K562 (cell line): ENCODE data around the gene AMH. TPM values are rescaled to one million over a fixed set of nuclear protein-coding genes. Genes with fewer than 3 reads are reported as not detected.
A peak's percentile ranks its signal among the peaks of the same experiment; 100 is the strongest.

ENCODE experiments used
- CBFA2T2 ChIP-seq: fragments of 450-650 bp; conservative IDR thresholded peaks from 2 replicates; pipeline ENCODE4 v1.6.1; 2017; ENCODE audit warnings: mild to moderate bottlenecking
- DNMT1 ChIP-seq: fragments of 450-650 bp; IDR thresholded peaks from 2 replicates; pipeline ENCODE4 v1.6.1; 2016; ENCODE audit warnings: antibody characterized with exemption, mild to moderate bottlenecking
- MYC ChIP-seq, 2 experiments: fragments of 250-450 bp in 1 of 2; sonication (Bioruptor Pico) in 1 of 2; IDR thresholded peaks; 2 replicates each; pipeline versions ENCODE4 v1.5.1 to v1.6.1; 2012 to 2021; ENCODE audit warnings: low read depth in 2 of 2, borderline replicate concordance in 1 of 2, improper control_type of control experiment in 1 of 2, low read length in 1 of 2, mild to moderate bottlenecking in 1 of 2, moderate library complexity in 1 of 2
- NFRKB ChIP-seq: fragments of 450-650 bp; IDR thresholded peaks from 2 replicates; pipeline ENCODE4 v1.6.1; 2016; ENCODE audit warnings: low read depth
- NR4A1 ChIP-seq, 2 experiments: fragments of 250-450 bp in 1 of 2; fragments of 450-650 bp in 1 of 2; sonication (Bioruptor Pico) in 1 of 2; IDR thresholded peaks; 2 replicates each; pipeline versions ENCODE4 v1.4.0 to v1.6.1; 2016 to 2020; ENCODE audit warnings: mild to moderate bottlenecking in 2 of 2, missing compliant biosample characterization in 1 of 2, missing genetic modification characterization in 1 of 2, moderate library complexity in 1 of 2
- PHF8 ChIP-seq: fragments of 200-600 bp; sonication (generic); IDR thresholded peaks from 2 replicates; pipeline ENCODE4 v1.6.1; 2012; ENCODE audit warnings: mixed run types, mild to moderate bottlenecking, inconsistent platforms, low read length, moderate library complexity, borderline replicate concordance
- RCOR1 ChIP-seq, 2 experiments: IDR thresholded peaks; 2 replicates each; pipeline ENCODE4 v1.6.1; 2012; ENCODE audit warnings: low read depth in 2 of 2, low read length in 2 of 2, borderline replicate concordance in 1 of 2, improper control_type of control experiment in 1 of 2
- TAF9B ChIP-seq: fragments of 450-650 bp; IDR thresholded peaks from 2 replicates; pipeline ENCODE4 v1.6.1; 2018; ENCODE audit warnings: mild to moderate bottlenecking; ENCODE audit not compliant: partially characterized antibody
- YY1 ChIP-seq, 3 experiments: IDR thresholded peaks; 2 replicates each; pipeline ENCODE4 v1.6.1; 2011; ENCODE audit warnings: low read length in 2 of 3, mild to moderate bottlenecking in 2 of 3, moderate library complexity in 2 of 3, borderline replicate concordance in 1 of 3, control low read depth in 1 of 3, low read depth in 1 of 3; ENCODE audit not compliant: insufficient read depth in 3 of 3, insufficient replicate concordance in 2 of 3, control insufficient read depth in 1 of 3, insufficient read length in 1 of 3; ENCODE audit errors: extremely low read depth in 1 of 3
- polyA plus RNA-seq, 8 experiments: library from polyadenylated mRNA; depleted of rRNA in 4 of 8; stranded (reverse) in 5 of 8; unstranded in 3 of 8; fragments of >200 nt; fragmentation: Nextera tagmentation in 2 of 8; fragmentation: Illumina TruSeq in 1 of 8; extraction: Ambion mirVana in 2 of 8; extraction: Trizol in 1 of 8; gene quantifications; 2 replicates each; pipeline versions ENCODE4 v1.2.1 to v1.2.3, GENCODE V29; 2011 to 2014; ENCODE audit warnings: inconsistent platforms in 1 of 8, missing spikeins in 1 of 8
- total RNA-seq, 7 experiments: library from RNA; depleted of rRNA in 6 of 7; stranded (reverse); fragments of >200 nt in 6 of 7; fragmentation: Illumina TruSeq in 2 of 7; extraction: Trizol in 2 of 7; gene quantifications; 2 replicates each; pipeline versions ENCODE4 v1.2.1 to v1.2.3, GENCODE V29; 2011 to 2021; ENCODE audit warnings: low replicate concordance in 1 of 7
- TF ChIP-seq, protein P1 (sequence below): sonication (generic); formaldehyde crosslinking; IDR thresholded peaks from 2 replicates; pipeline ENCODE4 v1.8.1; 2023; ENCODE audit warnings: mild to moderate bottlenecking, missing genetic modification reagents
- TF ChIP-seq, protein P2 (sequence below): sonication (generic); formaldehyde crosslinking; IDR thresholded peaks from 2 replicates; pipeline ENCODE4 v1.9.0; 2022; ENCODE audit warnings: mild to moderate bottlenecking, missing genetic modification reagents

Gene AMH
- total and polyA plus RNA-seq, 9 of the 15 experiments (the other 6 are each of a cell fraction or from before 2014, with no cell fraction given), result 0.29 to 27.4 (median 2.6) TPM; not detected in 2

DNA sequence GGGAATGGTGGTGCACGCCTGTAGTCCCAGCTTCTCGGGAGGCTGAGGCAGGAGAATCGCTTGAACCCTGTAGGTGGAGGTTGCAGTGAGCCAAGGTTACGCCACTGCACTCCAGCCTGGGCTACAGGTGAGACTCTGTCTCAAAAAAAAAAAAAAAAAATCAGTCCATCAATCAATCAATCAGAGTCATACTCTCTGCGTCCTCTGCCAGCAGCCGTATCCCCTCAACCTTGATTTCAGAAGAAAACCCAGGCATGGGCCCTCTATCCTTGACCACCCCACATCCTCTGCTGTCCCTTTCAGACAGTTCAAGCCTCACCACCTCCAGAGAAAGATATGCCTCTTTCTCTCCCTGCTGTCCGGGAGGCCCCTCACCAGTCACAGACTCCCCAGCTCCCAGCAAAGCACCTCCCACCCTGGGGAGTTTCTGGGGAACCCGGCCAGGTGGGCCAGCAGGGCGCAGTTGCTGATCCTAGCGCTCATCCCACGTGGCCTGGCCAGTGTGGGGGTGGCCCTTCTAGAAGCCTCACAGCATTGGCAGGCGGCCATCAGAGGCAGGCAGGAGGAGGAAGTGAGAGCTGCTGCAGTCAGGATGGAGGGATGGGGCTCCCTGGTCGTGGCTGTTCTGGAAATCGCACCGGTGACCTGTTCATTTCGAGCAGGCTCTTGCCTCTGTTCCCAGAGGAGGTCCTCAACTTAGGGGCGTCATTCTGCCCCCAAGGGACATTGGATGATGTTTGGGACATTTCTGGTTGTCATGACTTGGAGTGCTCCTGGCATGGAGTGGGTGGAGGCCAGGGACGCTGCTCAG, 17.3 kb downstream of the AMH start (continued):
- TF ChIP-seq NFRKB (0 out of 2 replicates have a peak, but pooled peaks have one; percentile 42), TAF9B (no peak), YY1 (IDR thresholded peaks at IDR 0.05; ENCODE audit: borderline replicate concordance in 1 of 3, control insufficient read depth in 1 of 3, extremely low read depth in 1 of 3, insufficient read depth in 3 of 3, insufficient read length in 1 of 3, insufficient replicate concordance in 2 of 3, low read depth in 1 of 3, low read length in 2 of 3) (peak in 2 of 3 experiments; percentile 42 to 80), PHF8 (peak; percentile 28; the same call in 1 of the 2 replicates), CBFA2T2 (peak; percentile 46; the same call in 1 of the 2 replicates), RCOR1 (IDR thresholded peaks at IDR 0.05; ENCODE audit: borderline replicate concordance in 1 of 2, low read depth in 2 of 2, low read length in 2 of 2) (peak in 1 of 2 experiments; percentile 81; a peak in 2 of 4 replicates), MYC (IDR thresholded peaks at IDR 0.05; ENCODE audit: low read depth, low read length) (peak; percentile 97), MYC (CRISPR knock-in tag; IDR thresholded peaks at IDR 0.05; ENCODE audit: borderline replicate concordance, low read depth) (peak; percentile 79; the same call in 1 of the 2 replicates), NR4A1 (CRISPR knock-in tag; IDR thresholded peaks at IDR 0.05) (no peak), NR4A1 (tag; IDR thresholded peaks at IDR 0.05) (peak; percentile 50; the same call in 1 of the 2 replicates), DNMT1 (no peak)
- TF ChIP-seq, protein P1, sequence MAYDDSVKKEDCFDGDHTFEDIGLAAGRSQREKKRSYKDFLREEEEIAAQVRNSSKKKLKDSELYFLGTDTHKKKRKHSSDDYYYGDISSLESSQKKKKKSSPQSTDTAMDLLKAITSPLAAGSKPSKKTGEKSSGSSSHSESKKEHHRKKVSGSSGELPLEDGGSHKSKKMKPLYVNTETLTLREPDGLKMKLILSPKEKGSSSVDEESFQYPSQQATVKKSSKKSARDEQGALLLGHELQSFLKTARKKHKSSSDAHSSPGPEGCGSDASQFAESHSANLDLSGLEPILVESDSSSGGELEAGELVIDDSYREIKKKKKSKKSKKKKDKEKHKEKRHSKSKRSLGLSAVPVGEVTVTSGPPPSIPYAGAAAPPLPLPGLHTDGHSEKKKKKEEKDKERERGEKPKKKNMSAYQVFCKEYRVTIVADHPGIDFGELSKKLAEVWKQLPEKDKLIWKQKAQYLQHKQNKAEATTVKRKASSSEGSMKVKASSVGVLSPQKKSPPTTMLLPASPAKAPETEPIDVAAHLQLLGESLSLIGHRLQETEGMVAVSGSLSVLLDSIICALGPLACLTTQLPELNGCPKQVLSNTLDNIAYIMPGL (CRISPR knock-in tag), result no peak
- TF ChIP-seq, protein P2, sequence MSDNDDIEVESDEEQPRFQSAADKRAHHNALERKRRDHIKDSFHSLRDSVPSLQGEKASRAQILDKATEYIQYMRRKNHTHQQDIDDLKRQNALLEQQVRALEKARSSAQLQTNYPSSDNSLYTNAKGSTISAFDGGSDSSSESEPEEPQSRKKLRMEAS (CRISPR knock-in tag), result peak; percentile 94
- TF ChIP-seq, all 486 proteins: peak for 77
